HFFc6 (cell line): ENCODE measurements around the gene SNRNP35. TPM values are rescaled to one million over a fixed set of nuclear protein-coding genes. Genes with fewer than 3 reads are reported as not detected.
"Not testable (repeated sequence)": the region's sequence is repeated elsewhere in the genome, so short reads cannot be mapped to it uniquely, and the experiment has no call there.

Experiments
- DNase-seq: peaks from one replicate; pipeline ENCODE4 v3.0.0-alpha.2; 2018
- H3K27ac Mint-ChIP-seq: 2 replicates; pipeline ENCODE4 v1.8.0; 2020; ENCODE audit warnings: mild to moderate bottlenecking, mixed read lengths
- H3K27me3 Mint-ChIP-seq: 2 replicates; pipeline ENCODE4 v1.8.0; 2021; ENCODE audit warnings: mild to moderate bottlenecking, moderate library complexity, mixed read lengths; ENCODE audit not compliant: insufficient read depth
- H3K36me3 Mint-ChIP-seq: 2 replicates; pipeline ENCODE4 v1.8.0; 2021; ENCODE audit warnings: low read depth, mixed read lengths
- H3K4me1 Mint-ChIP-seq: 2 replicates; pipeline ENCODE4 v1.8.0; 2020; ENCODE audit warnings: low read depth, mixed read lengths
- H3K4me3 Mint-ChIP-seq: 2 replicates; pipeline ENCODE4 v1.8.0; 2020; ENCODE audit warnings: mild to moderate bottlenecking, moderate library complexity, mixed read lengths
- H3K9me3 Mint-ChIP-seq: 2 replicates; pipeline ENCODE4 v1.8.0; 2020; ENCODE audit warnings: mild to moderate bottlenecking, mixed read lengths
- long read RNA-seq: library from polyadenylated mRNA; unstranded; transcript quantifications from one replicate; pipeline ENCODE4 v2.0.0, GENCODE V29; 2019
- total RNA-seq, 6 experiments: library from RNA; stranded (reverse); fragmentation: NEBNext Ultra II Directional; extraction: Animal tissue kit (Norgen Biotek cat#: 25700); gene quantifications; 2 replicates in 1 of 6; 3 replicates in 5 of 6; pipeline ENCODE4 v1.2.3, GENCODE V29; 2021
- TF ChIP-seq, protein P1 (sequence below): fragments of 200-600 bp; sonication (generic); IDR thresholded peaks from 2 replicates; pipeline ENCODE4 v1.5.0; 2021; ENCODE audit warnings: antibody characterized with exemption, mild to moderate bottlenecking

Gene SNRNP35, protein sequence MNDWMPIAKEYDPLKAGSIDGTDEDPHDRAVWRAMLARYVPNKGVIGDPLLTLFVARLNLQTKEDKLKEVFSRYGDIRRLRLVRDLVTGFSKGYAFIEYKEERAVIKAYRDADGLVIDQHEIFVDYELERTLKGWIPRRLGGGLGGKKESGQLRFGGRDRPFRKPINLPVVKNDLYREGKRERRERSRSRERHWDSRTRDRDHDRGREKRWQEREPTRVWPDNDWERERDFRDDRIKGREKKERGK
- total RNA-seq = 10 to 100 TPM; 13.0 to 20.0 (median 14.8) TPM
- long read RNA-seq, transcript SNRNP35-203 (2 exons, 1,975 nt) = major isoform, 22 of 26 reads
- long read RNA-seq, partial matches to known transcripts = 0 of 26 reads
- long read RNA-seq, other reads (novel, unspliced or antisense) = 4 of 26 reads

DNA sequence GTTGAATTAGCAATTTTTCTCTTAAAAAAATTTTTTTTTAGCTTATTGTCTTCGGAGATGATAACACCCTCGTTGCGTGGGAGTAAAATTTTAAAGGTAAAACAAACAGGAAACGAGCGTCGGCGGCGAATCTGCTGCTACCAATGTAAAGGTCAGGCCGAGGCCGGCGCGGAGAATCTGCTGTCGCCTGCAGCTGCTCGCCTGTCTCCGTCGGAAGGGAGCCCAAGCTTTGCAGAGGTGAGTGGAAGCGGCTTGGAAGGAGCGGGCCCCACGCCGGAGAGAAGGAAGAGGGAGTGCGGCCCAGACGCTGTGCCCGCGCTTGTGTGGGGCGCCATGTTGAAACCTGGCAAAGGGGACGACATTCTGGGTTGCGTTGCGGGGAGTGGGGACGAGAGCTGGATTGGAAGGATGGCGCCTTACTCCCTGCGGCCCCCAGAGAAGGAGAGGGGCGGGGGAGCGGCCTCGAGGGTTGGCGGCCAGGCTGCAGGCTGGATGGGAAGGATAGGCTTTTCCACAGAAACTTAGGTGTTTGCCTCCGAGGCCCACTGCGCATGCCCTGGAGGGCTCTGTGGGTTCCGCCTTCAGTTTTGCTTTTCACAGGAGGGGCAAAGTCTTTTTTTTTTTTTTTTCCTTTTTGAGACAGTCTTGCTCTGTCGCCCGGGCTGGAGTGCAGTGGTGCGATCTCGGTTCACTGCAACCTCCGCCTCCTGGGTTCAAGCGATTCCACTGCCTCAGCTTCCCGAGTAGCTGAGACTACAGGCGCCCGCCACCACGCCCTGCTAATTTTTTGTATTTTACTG lies at the start of gene SNRNP35:
Gene SNRNP35, plus strand, starts transcription at position 160 of the 800 bp plus-strand sequence. CDS start 7,402 bp downstream, outside the sequence.
- Mint-ChIP-seq H3K9me3 (no peaks in the 10 kb centered on the region), H3K4me1 (peaks cover 11% of the 10 kb centered on the region), H3K27me3 (peaks cover 6% of the 10 kb centered on the region), H3K36me3 (peaks cover 11% of the 10 kb centered on the region; the same call in 1 of the 2 replicates), H3K27ac (peak within 1 kb of the TSS; percentile 100), H3K4me3 (peak within 1 kb of the TSS; percentile 99)
- TF ChIP-seq, protein P1, sequence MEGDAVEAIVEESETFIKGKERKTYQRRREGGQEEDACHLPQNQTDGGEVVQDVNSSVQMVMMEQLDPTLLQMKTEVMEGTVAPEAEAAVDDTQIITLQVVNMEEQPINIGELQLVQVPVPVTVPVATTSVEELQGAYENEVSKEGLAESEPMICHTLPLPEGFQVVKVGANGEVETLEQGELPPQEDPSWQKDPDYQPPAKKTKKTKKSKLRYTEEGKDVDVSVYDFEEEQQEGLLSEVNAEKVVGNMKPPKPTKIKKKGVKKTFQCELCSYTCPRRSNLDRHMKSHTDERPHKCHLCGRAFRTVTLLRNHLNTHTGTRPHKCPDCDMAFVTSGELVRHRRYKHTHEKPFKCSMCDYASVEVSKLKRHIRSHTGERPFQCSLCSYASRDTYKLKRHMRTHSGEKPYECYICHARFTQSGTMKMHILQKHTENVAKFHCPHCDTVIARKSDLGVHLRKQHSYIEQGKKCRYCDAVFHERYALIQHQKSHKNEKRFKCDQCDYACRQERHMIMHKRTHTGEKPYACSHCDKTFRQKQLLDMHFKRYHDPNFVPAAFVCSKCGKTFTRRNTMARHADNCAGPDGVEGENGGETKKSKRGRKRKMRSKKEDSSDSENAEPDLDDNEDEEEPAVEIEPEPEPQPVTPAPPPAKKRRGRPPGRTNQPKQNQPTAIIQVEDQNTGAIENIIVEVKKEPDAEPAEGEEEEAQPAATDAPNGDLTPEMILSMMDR = no peak
- peak; percentile 77 for DNase-seq

DNA sequence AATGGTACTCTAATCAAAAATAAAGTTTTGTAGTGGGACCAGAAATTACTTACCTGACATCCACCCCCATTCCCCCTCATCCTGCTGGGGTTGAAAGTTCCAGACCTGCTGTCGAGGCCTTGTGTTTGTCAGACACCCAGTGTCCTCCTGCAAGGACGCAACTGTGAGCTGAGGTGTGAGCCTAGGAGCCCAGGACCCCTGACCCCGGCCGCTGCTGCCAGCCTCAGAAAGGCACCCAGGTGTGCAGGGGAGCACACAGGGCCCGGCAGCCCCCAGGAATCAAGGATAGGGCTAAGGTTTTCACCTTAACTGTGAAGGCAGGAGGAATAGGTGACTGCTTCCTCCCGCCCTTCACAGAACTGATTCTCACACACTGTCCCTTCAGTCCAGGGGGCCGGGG lies 49.3 kb upstream of the SNRNP35 start:
- DNase-seq, H3K27me3 Mint-ChIP-seq, H3K4me1 Mint-ChIP-seq, H3K27ac Mint-ChIP-seq, H3K4me3 Mint-ChIP-seq, H3K9me3 Mint-ChIP-seq, H3K36me3 Mint-ChIP-seq: not testable (repeated sequence)

DNA sequence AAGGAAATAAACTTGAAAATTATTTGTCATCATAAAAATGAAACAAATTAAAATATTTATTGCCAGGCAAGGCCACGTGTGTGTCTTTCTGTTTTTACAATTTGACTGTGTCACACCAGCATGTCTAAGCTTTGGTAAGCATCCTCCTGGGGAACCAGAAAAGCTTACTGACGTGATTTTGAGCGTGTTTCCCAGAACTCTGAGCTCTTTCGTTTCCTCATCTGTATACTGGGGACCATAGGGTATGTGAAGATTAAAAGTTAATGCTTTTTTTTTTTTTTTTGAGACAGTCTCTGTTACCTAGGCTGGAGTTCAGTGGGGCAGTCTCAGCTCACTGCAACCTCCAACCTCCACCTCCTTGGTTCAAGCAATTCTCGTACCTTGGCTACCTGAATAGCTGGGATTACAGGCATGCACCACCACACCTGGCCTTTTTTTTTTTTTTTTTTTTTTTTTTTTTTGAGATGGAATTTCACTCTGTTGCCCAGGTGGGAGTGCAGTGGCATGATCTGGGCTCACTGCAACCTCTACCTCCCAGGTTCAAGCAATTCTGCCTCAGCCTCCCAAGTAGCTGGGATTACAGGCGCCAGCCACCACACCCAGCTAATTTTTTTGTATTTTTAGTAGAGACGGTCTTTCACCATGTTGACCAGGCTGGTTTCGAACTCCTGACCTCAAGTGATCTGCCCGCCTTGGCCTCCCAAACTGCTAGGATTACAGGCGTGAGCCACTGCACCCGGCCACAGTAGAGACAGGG lies 48.5 kb upstream of the SNRNP35 start:
- not testable (repeated sequence) for DNase-seq, H3K4me3 Mint-ChIP-seq, H3K27ac Mint-ChIP-seq, H3K27me3 Mint-ChIP-seq, H3K4me1 Mint-ChIP-seq, H3K9me3 Mint-ChIP-seq
- H3K36me3 Mint-ChIP-seq = peaks cover 11% of the 10 kb centered on the region

DNA sequence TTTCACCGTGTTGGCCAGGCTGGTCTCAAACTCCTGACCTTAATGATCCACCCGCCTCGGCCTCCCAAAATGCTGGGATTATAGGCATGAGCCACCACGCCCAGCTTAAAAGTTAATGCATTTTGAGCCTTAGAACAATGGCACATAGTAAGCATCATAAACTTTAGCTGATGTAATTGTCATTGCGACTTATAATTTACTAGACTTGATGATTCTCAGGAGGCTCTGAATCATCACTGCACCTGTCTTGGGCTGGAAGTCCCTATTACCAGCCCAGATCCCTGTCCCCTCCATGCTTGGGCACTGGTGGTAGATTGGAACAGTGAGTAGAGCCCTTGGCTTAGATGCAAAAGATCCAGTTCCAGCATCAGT lies 47.9 kb upstream of the SNRNP35 start:
- H3K4me1 Mint-ChIP-seq = no peaks in the 10 kb centered on the region
- H3K36me3 Mint-ChIP-seq = peaks cover 15% of the 10 kb centered on the region
- TF ChIP-seq, protein P1 = no peak
- peaks cover 7% of the 10 kb centered on the region for H3K27me3 Mint-ChIP-seq
- no peaks in the 10 kb centered on the region for H3K9me3 Mint-ChIP-seq
- H3K4me3 Mint-ChIP-seq = no peak overlapping the region
- DNase-seq = no peak
- H3K27ac Mint-ChIP-seq = no peak overlapping the region

DNA sequence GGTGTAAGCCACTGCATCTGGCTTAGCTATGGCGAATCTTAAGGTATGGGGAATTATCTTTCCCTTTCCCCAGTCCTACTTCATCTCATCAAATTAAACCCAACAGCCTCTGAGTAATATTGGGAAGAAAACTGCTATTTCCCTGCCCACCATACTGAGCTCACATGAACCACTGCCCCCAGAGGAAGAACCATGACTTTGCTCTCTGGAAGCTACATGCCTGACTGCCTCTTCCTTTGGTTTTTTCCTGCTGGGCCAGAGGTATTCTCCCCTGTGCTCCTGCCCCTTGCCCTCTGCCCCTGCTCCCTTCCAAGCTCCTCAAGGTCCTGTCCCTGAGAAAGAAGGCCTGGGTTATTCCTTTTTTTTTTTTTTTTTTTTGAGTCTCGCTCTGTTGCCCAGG lies 36.6 kb upstream of the SNRNP35 start:
- H3K9me3 Mint-ChIP-seq = no peaks in the 10 kb centered on the region
- H3K4me1 Mint-ChIP-seq = no peaks in the 10 kb centered on the region
- TF ChIP-seq, protein P1 = no peak
- no peak overlapping the region for H3K4me3 Mint-ChIP-seq
- peaks cover 2% of the 10 kb centered on the region; the same call in 1 of the 2 replicates for H3K27me3 Mint-ChIP-seq
- H3K27ac Mint-ChIP-seq = no peak overlapping the region
- DNase-seq = no peak
- H3K36me3 Mint-ChIP-seq = peaks cover 30% of the 10 kb centered on the region

DNA sequence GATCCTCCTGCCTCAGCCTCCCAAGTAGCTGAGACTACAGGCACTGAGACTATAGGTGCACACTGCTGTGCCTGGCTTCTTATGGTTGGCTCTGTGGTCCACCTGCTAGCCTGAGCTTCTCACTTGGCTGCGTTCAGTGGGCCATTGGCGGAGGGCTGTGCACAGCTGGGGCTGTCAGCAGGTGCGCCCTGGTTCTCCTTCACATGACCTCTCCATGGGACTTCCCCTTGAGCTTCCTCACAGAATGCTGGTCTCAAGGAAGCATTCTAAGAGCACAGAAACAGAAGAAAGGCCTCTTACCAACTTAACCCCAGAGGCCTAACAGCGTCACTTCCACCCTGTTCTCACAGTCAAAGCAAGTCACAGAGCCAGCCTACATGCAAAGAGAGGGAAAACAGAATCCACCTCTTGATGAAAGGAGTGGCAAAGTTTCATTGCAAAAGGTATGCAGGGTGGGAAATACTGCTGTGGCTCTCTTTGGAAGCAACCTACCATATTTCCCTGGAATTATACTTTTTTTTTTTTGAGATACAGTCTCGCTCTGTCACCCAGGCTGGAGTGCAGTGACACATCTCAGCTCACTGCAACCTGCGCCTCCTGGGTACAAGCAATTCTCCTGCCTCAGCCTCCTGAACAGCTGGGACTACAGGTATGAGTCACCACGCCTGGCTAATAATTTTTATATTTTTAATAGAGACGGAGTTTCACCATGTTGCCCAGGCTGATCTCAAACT lies 30.7 kb upstream of the SNRNP35 start:
- peaks cover 32% of the 10 kb centered on the region for H3K36me3 Mint-ChIP-seq
- no peak overlapping the region for H3K4me3 Mint-ChIP-seq
- TF ChIP-seq, protein P1 = no peak
- no peaks in the 10 kb centered on the region for H3K27me3 Mint-ChIP-seq
- no peak for DNase-seq
- H3K9me3 Mint-ChIP-seq = no peaks in the 10 kb centered on the region
- H3K27ac Mint-ChIP-seq = no peak overlapping the region
- H3K4me1 Mint-ChIP-seq = no peaks in the 10 kb centered on the region
